GM12874 (cell line): ENCODE measurements around the gene MYO5B.

ENCODE experiments used
- CTCF ChIP-seq: IDR thresholded peaks from 2 replicates; pipeline ENCODE4 v1.5.1; 2011; ENCODE audit warnings: low read depth, mild to moderate bottlenecking, control low read depth, low read length, moderate library complexity; ENCODE audit not compliant: insufficient read depth

Gene MYO5B

GRCh38 chr18:50096766-50097435 lies 98.0 kb downstream of the MYO5B start:
- TF ChIP-seq CTCF, result no peak

- no peak for TF ChIP-seq CTCF
Observed at GRCh38 chr18:50094221-50094773, 100.7 kb downstream of the MYO5B start.

- no peak for TF ChIP-seq CTCF
Observed at GRCh38 chr18:50093366-50094064, 101.4 kb downstream of the MYO5B start.

- TF ChIP-seq CTCF, result no peak
Observed at GRCh38 chr18:50092245-50092805, 102.6 kb downstream of the MYO5B start.

GRCh38 chr18:50091509-50092244 lies 103.3 kb downstream of the MYO5B start:
- no peak for TF ChIP-seq CTCF

GRCh38 chr18:50090370-50091312 lies 104.3 kb downstream of the MYO5B start:
- TF ChIP-seq CTCF, result no peak
